Ovary (tissue), 10 donors: ENCODE measurements around the gene SLC5A11. TPM values are rescaled to one million over a fixed set of nuclear protein-coding genes. Genes with fewer than 3 reads are reported as not detected.

Experiments used
- DNase-seq, 5 donors: peaks; one replicate each; pipeline ENCODE4 v3.0.0-alpha.2; 2019 to 2020
- H3K27ac ChIP-seq, 2 donors: fragments of 200-600 bp; one replicate each; pipeline versions ENCODE4 v1.5.1 to v1.8.0; 2019 to 2022
- H3K27me3 ChIP-seq: fragments of 200-600 bp; one replicate; pipeline ENCODE4 v1.8.0; 2022
- H3K36me3 ChIP-seq: fragments of 200-600 bp; sonication (generic); one replicate; pipeline ENCODE4 v1.5.1; 2019
- H3K4me1 ChIP-seq: one replicate; pipeline ENCODE4 v1.8.1; 2013; ENCODE audit warnings: mild to moderate bottlenecking, moderate library complexity; ENCODE audit not compliant: insufficient read depth
- H3K4me3 ChIP-seq: fragments of 200-600 bp; sonication (generic); one replicate; pipeline ENCODE4 v1.5.1; 2017
- H3K9me3 ChIP-seq, 2 donors: fragments of 200-600 bp in 1 of 2; sonication (generic) in 1 of 2; one replicate each; pipeline versions ENCODE4 v1.5.1 to v1.8.1; 2013 to 2019; ENCODE audit warnings: mild to moderate bottlenecking in 1 of 2, moderate library complexity in 1 of 2
- EP300 ChIP-seq: sonication (generic); formaldehyde crosslinking; IDR thresholded peaks from one replicate; pipeline ENCODE4 v1.6.1; 2017; ENCODE audit warnings: antibody characterized with exemption
- POLR2A ChIP-seq: fragments of 450-650 bp; IDR thresholded peaks from one replicate; pipeline ENCODE4 v1.6.1; 2017; ENCODE audit warnings: antibody characterized with exemption, mild to moderate bottlenecking, moderate library complexity
- WGBS, 3 donors: extraction: QIAGEN DNeasy Blood & Tissue Kit in 1 of 3; methylation state at CpG; one replicate each; pipeline versions ENCODE4 v1.1.5 to v1.1.7; 2013 to 2017; 5-methylcytosine and 5-hydroxymethylcytosine counted together
- intact Hi-C, 4 donors: fragments of 100-400 bp; cut with DNase I; formaldehyde crosslinking; loops; one replicate each; pipeline versions ENCODE4 v1.11.0 to v1.15.1; 2022 to 2023
- long read RNA-seq, 3 donors: library from polyadenylated mRNA in 2 of 3; unstranded in 2 of 3; transcript quantifications; one replicate each; pipeline ENCODE4 v2.0.0 and lab custom pipeline, GENCODE V29; 2021 to 2026
- polyA plus RNA-seq, 2 donors: library from polyadenylated mRNA; stranded (reverse); fragments of 200-250 nt in 1 of 2; fragments of 350-450 nt in 1 of 2; fragmentation: Illumina TruSeq in 1 of 2; extraction: RNeasy Lipid Tissue Mini Kit (QIAGEN cat#74804) in 1 of 2; gene quantifications; one replicate each; pipeline ENCODE4 v1.2.3, GENCODE V29; 2013 to 2014
- total RNA-seq, 7 donors: library from RNA; depleted of rRNA in 2 of 7; stranded (reverse); fragments of >200 nt in 2 of 7; fragmentation: NEBNext Ultra II Directional in 3 of 7; extraction: Animal tissue kit (Norgen Biotek cat#: 25700) in 3 of 7; gene quantifications; one replicate each; pipeline versions ENCODE4 v1.1.0 to v1.2.4, GENCODE V29; 2016 to 2023
- TF ChIP-seq, protein P1 (sequence below), 3 donors: fragments of 450-650 bp in 2 of 3; fragments of 200-600 bp in 1 of 3; IDR thresholded peaks; one replicate each; pipeline versions ENCODE4 v1.5.1 to v1.8.0; 2016 to 2022; ENCODE audit warnings: antibody characterized with exemption in 3 of 3, mild to moderate bottlenecking in 1 of 3
- donor health status: DM: no; HTN: no; CAD: no; lungs with moderate emphysema.
- donor health status: DM: no; HTN: no; CAD: no.
- donor health status: Bipolar disorder and iron deficiency.
- donor health status: DM: yes; HTN: yes; CAD: no.
- donor health status: DM: no; HTN: no; CAD: no.
- donor health status: DM: yes; HTN: yes; CAD: no.

SLC5A11 gene, protein sequence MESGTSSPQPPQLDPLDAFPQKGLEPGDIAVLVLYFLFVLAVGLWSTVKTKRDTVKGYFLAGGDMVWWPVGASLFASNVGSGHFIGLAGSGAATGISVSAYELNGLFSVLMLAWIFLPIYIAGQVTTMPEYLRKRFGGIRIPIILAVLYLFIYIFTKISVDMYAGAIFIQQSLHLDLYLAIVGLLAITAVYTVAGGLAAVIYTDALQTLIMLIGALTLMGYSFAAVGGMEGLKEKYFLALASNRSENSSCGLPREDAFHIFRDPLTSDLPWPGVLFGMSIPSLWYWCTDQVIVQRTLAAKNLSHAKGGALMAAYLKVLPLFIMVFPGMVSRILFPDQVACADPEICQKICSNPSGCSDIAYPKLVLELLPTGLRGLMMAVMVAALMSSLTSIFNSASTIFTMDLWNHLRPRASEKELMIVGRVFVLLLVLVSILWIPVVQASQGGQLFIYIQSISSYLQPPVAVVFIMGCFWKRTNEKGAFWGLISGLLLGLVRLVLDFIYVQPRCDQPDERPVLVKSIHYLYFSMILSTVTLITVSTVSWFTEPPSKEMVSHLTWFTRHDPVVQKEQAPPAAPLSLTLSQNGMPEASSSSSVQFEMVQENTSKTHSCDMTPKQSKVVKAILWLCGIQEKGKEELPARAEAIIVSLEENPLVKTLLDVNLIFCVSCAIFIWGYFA
- total RNA-seq = under 1 TPM in 3 of 7 donors, not detected in 4; 0.24 to 0.50 (median 0.32) TPM
- under 1 TPM in 1 of 2 donors, not detected in 1; 0.04 TPM for polyA plus RNA-seq
- long read RNA-seq, donor 1 = 0 reads
- long read RNA-seq, donor 2 = 0 reads
- long read RNA-seq, donor 3 = 0 reads

DNA sequence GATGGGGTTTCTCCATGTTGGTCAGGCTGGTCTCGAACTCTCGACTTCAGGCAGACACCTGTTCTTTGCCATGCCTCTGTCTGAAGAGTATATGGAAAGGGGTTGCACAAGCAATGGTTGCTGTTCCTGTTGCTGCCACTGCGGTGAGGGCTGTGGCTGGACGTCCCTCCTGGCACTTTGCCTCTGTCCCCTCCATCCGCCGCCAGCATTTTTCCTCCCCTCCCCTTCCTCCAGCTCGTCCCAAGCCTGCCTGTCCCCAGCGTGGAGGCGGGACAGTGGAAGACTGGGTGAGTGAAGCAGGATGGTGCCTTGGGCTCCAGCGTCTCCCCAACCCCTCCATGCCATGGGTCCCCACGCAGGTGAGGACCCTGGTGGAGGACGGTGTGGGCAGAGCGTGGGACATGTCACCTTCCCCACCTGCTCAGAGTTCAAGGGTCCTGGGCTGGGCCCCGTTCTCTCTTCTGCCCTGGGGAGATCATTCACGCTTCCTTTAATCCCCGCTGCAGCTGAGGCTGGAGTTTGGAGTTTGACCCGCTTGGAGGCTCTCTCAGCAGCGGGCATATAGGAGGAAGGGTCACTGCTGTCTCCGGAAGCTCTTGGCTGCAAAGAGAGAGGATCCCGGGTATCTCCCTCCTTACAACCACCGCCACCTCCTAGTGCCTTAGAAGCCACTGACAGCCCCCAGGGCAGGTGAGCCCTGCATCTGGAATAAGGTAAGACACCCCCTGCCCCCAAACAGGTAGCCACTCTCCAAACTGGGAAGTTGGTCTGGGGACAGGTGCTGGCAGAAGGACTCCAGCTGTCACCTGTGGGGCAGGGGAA lies at the start of gene SLC5A11:
Gene SLC5A11, plus strand, starts transcription at position 238 of the 822 bp plus-strand sequence. CDS start 12,681 bp downstream, outside the sequence.
- no peak for DNase-seq
- Histone ChIP-seq H3K27me3 (no peaks in the 10 kb centered on the region), H3K27ac (no peak within 1 kb of the TSS), H3K9me3 (no peaks in the 10 kb centered on the region), H3K4me3 (no peak within 1 kb of the TSS), H3K4me1 (no peaks in the 10 kb centered on the region), H3K36me3 (no peaks in the 10 kb centered on the region)
- 73 to 85% (median 84%) methylated on average over 21 of the region's 21 CpGs for WGBS, 3 donors
- TF ChIP-seq EP300 (no peak), POLR2A (no peak)
- TF ChIP-seq, protein P1, sequence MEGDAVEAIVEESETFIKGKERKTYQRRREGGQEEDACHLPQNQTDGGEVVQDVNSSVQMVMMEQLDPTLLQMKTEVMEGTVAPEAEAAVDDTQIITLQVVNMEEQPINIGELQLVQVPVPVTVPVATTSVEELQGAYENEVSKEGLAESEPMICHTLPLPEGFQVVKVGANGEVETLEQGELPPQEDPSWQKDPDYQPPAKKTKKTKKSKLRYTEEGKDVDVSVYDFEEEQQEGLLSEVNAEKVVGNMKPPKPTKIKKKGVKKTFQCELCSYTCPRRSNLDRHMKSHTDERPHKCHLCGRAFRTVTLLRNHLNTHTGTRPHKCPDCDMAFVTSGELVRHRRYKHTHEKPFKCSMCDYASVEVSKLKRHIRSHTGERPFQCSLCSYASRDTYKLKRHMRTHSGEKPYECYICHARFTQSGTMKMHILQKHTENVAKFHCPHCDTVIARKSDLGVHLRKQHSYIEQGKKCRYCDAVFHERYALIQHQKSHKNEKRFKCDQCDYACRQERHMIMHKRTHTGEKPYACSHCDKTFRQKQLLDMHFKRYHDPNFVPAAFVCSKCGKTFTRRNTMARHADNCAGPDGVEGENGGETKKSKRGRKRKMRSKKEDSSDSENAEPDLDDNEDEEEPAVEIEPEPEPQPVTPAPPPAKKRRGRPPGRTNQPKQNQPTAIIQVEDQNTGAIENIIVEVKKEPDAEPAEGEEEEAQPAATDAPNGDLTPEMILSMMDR (IDR thresholded peaks at IDR 0.05) = no peak
- intact Hi-C loops = no loop called here

DNA sequence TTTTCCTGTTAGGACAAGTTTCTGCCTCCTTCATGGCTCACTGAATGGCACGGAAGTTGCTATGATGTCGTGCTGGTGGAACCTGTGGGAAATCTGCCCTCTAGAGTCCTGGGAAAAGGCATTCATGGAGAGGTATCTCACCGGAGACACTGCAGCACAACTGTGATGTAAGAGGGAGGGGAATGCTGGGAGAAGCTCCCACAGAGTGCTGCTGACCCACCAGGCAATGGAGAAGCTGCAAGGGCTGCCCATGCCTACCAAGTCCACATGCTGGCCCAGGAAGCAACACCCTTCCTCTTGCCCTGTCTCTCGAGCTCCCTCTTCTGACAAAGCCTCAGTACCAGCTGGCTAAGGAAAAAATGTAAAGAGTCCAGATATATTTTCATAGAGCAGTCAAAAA lies 45.2 kb upstream of the SLC5A11 start:
- no peak overlapping the region for H3K4me3 ChIP-seq
- no peaks in the 10 kb centered on the region for H3K27me3 ChIP-seq
- H3K27ac ChIP-seq = no peak overlapping the region
- H3K36me3 ChIP-seq = no peaks in the 10 kb centered on the region
- TF ChIP-seq EP300 (no peak), POLR2A (no peak)
- TF ChIP-seq, protein P1 (IDR thresholded peaks at IDR 0.05) = no peak
- DNase-seq = no peak
- WGBS, 3 donors = 72 to 87% (median 83%) methylated on average over 4 of the region's 4 CpGs
- no peaks in the 10 kb centered on the region for H3K4me1 ChIP-seq
- no peaks in the 10 kb centered on the region for H3K9me3 ChIP-seq
- intact Hi-C loops = no loop called here

DNA sequence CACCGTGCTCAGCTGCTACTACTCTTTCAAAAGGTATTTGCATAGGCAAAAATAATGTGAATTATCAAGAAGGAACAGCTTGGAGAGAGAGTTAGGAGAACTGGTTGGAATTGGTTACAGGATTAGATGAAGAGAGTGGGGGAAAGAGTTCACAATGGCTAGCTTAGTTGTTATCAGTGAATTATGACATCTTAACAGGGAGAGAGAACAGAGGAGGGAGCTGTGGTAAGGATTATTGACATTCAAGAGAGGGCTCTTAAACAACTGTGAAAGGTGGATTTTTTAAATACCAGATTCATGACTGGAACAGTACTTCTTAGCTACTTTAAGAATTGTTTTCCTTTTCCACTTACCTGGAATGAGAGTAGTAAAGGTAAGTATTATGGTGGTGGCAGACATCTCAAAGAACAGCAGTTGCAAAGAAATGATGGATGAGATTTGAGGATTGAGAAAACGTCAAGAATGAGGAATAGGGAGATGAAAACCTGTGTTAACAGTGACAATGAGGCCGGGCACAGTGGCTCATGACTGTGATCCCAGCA lies 43.9 kb upstream of the SLC5A11 start:
- H3K4me3 ChIP-seq = no peak overlapping the region
- no peaks in the 10 kb centered on the region for H3K9me3 ChIP-seq
- intact Hi-C loops = no loop called here
- no peaks in the 10 kb centered on the region for H3K4me1 ChIP-seq
- H3K27ac ChIP-seq = no peak overlapping the region
- DNase-seq = no peak
- TF ChIP-seq EP300 = no peak
- TF ChIP-seq POLR2A = no peak
- TF ChIP-seq, protein P1 (IDR thresholded peaks at IDR 0.05) = no peak
- no peaks in the 10 kb centered on the region for H3K27me3 ChIP-seq
- WGBS, 3 donors = 81 to 92% (median 86%) methylated on average over 3 of the region's 3 CpGs
- no peaks in the 10 kb centered on the region for H3K36me3 ChIP-seq

DNA sequence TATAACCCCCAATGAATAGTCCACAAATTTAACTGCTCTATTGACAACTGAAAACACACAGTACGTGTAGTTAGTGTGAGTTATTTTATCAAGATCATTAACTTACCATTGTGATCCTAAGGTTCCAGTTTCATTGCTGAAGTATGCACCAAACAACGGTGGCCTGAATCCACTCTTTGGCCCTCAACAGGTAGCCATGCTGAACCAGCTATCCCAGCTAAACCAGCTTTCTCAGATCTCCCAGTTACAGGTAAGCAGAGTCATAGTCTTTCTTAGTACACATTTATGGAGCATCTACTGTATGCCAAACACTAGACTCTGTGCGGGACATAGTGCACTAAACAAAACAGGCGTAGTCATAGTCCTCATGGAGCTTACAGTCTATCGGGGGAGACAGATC lies 40.3 kb upstream of the SLC5A11 start:
- H3K36me3 ChIP-seq = no peaks in the 10 kb centered on the region
- H3K4me3 ChIP-seq = no peak overlapping the region
- H3K27ac ChIP-seq = no peak overlapping the region
- TF ChIP-seq EP300 (no peak), POLR2A (no peak)
- TF ChIP-seq, protein P1 (IDR thresholded peaks at IDR 0.05) = no peak
- H3K4me1 ChIP-seq = no peaks in the 10 kb centered on the region
- WGBS, 3 donors = 90 to 92% (median 92%) methylated on average over 5 of the region's 5 CpGs
- intact Hi-C loops = no loop called here
- DNase-seq = no peak
- H3K27me3 ChIP-seq = no peaks in the 10 kb centered on the region
- H3K9me3 ChIP-seq = no peaks in the 10 kb centered on the region
